H1 (cell line): ENCODE data around the gene GLTPD2. TPM values are rescaled to one million over a fixed set of nuclear protein-coding genes. Genes with fewer than 3 reads are reported as not detected.

Experiments used
- CTCF ChIA-PET: fragments of 300-600 bp; sonication (Branson Sonifier 250); formaldehyde crosslinking; loops from one replicate; lab custom pipeline; 2021; ENCODE audit not compliant: partially characterized antibody; lab: Charles Lee
- POLR2A ChIA-PET: fragments of 300-600 bp; sonication (Branson Sonifier 250); formaldehyde crosslinking; loops from one replicate; lab custom pipeline; 2021; ENCODE audit warnings: inconsistent platforms; ENCODE audit not compliant: partially characterized antibody; lab: Charles Lee
- DNase-seq, 2 experiments: peaks; one replicate each; pipeline versions ENCODE4 v3.0.0 to v3.0.0-alpha.2; 2010 to 2022; ENCODE audit warnings: low spot score in 2 of 2, low read depth in 1 of 2, mixed read lengths in 1 of 2
- FAIRE-seq: peaks from 2 replicates; lab custom pipeline; 2011; peaks lifted over from hg19 to GRCh38; lab: Jason Lieb, UNC
- H2AFZ ChIP-seq: 2 replicates; pipeline ENCODE4 v1.8.1; 2012; ENCODE audit warnings: low read length, inconsistent platforms
- H2AK5ac ChIP-seq: 2 replicates; pipeline ENCODE4 v1.6.1; 2013; ENCODE audit warnings: low read depth, low read length
- H2BK120ac ChIP-seq: replicated peaks from 2 replicates; pipeline ENCODE3; 2013; ENCODE audit warnings: low read depth, low read length, inconsistent platforms
- H2BK12ac ChIP-seq: 2 replicates; pipeline ENCODE4 v1.6.1; 2013; ENCODE audit warnings: low read depth, low read length
- H2BK15ac ChIP-seq: 2 replicates; pipeline ENCODE4 v1.6.1; 2013; ENCODE audit warnings: low read length
- H2BK20ac ChIP-seq: 2 replicates; pipeline ENCODE4 v1.6.1; 2013; ENCODE audit warnings: low read length
- H2BK5ac ChIP-seq: 2 replicates; pipeline ENCODE4 v1.6.1; 2013; ENCODE audit warnings: low read depth, low read length
- H3K14ac ChIP-seq: 2 replicates; pipeline ENCODE4 v1.6.1; 2013; ENCODE audit warnings: inconsistent platforms; ENCODE audit not compliant: insufficient read length
- H3K18ac ChIP-seq: 2 replicates; pipeline ENCODE4 v1.6.1; 2013; ENCODE audit warnings: low read length; ENCODE audit errors: extremely low read depth
- H3K23ac ChIP-seq: 2 replicates; pipeline ENCODE4 v1.6.1; 2013; ENCODE audit warnings: inconsistent platforms; ENCODE audit not compliant: insufficient read length
- H3K23me2 ChIP-seq: 2 replicates; pipeline ENCODE4 v1.6.1; 2013; ENCODE audit warnings: low read depth, low read length
- H3K27ac ChIP-seq: 2 replicates; pipeline ENCODE4 v1.6.1; 2011; ENCODE audit warnings: low read depth, low read length, inconsistent platforms
- H3K27me3 ChIP-seq, 4 experiments: replicated peaks in 1 of 4; 1 replicate in 1 of 4; 2 replicates in 3 of 4; pipeline versions ENCODE4 v1.6.1 to v1.8.1; 2011 to 2013; ENCODE audit warnings: low read length in 3 of 4, mild to moderate bottlenecking in 3 of 4, inconsistent platforms in 2 of 4, mixed read lengths in 2 of 4, moderate library complexity in 1 of 4; ENCODE audit not compliant: control insufficient read depth in 3 of 4, insufficient read depth in 3 of 4; ENCODE audit errors: extremely low read depth in 1 of 4
- H3K36me3 ChIP-seq, 4 experiments: 2 replicates each; pipeline versions ENCODE4 v1.6.1 to v1.8.1; 2011 to 2013; ENCODE audit warnings: mild to moderate bottlenecking in 4 of 4, low read length in 3 of 4, moderate library complexity in 2 of 4, control low read depth in 1 of 4, inconsistent platforms in 1 of 4; ENCODE audit not compliant: insufficient read depth in 4 of 4, control insufficient read depth in 2 of 4
- H3K4ac ChIP-seq: replicated peaks from 2 replicates; pipeline ENCODE3; 2013; ENCODE audit warnings: low read length, low read depth, mixed read lengths, inconsistent platforms; ENCODE audit not compliant: insufficient read length
- H3K4me1 ChIP-seq, 4 experiments: replicated peaks in 1 of 4; 1 replicate in 1 of 4; 2 replicates in 3 of 4; pipeline versions ENCODE4 v1.6.1 to v1.8.1; 2011 to 2013; ENCODE audit warnings: low read length in 3 of 4, inconsistent platforms in 2 of 4, mixed read lengths in 1 of 4; ENCODE audit not compliant: insufficient read depth in 4 of 4, control insufficient read depth in 3 of 4
- H3K4me2 ChIP-seq, 2 experiments: 2 replicates each; pipeline versions ENCODE4 v1.6.1 to v1.8.1; 2011 to 2013; ENCODE audit warnings: low read depth in 2 of 2, low read length in 2 of 2, control low read depth in 1 of 2, inconsistent platforms in 1 of 2, mild to moderate bottlenecking in 1 of 2; ENCODE audit not compliant: insufficient read depth in 1 of 2
- H3K4me3 ChIP-seq, 4 experiments: fragments of 200-600, 300-600 bp in 1 of 4; sonication (generic), shearing (Covaris generic), sonication (Bioruptor Twin) in 1 of 4; 2 replicates each; pipeline versions ENCODE4 v1.5.1 to v1.8.1; 2011 to 2016; ENCODE audit warnings: low read length in 4 of 4, low read depth in 3 of 4, control low read depth in 2 of 4, inconsistent platforms in 2 of 4, mild to moderate bottlenecking in 2 of 4, mixed read lengths in 1 of 4, moderate library complexity in 1 of 4; ENCODE audit not compliant: insufficient read depth in 2 of 4; ENCODE audit errors: extremely low read depth in 1 of 4
- H3K56ac ChIP-seq: replicated peaks from 2 replicates; pipeline ENCODE3; 2013; ENCODE audit warnings: low read depth, mild to moderate bottlenecking, mixed read lengths, low read length, inconsistent platforms; ENCODE audit not compliant: insufficient read length
- H3K79me1 ChIP-seq: 2 replicates; pipeline ENCODE4 v1.6.1; 2013; ENCODE audit warnings: low read depth, low read length, control low read depth
- H3K79me2 ChIP-seq, 2 experiments: 2 replicates each; pipeline versions ENCODE4 v1.6.1 to v1.8.1; 2012 to 2013; ENCODE audit warnings: low read length in 2 of 2, mild to moderate bottlenecking in 2 of 2, inconsistent platforms in 1 of 2; ENCODE audit not compliant: insufficient read depth in 2 of 2, control insufficient read depth in 1 of 2
- H3K9ac ChIP-seq, 4 experiments: replicated peaks in 1 of 4; 1 replicate in 1 of 4; 2 replicates in 3 of 4; pipeline versions ENCODE4 v1.6.1 to v1.8.1; 2011 to 2013; ENCODE audit warnings: low read depth in 3 of 4, low read length in 3 of 4, control low read depth in 2 of 4, mild to moderate bottlenecking in 2 of 4, moderate library complexity in 2 of 4, inconsistent platforms in 1 of 4; ENCODE audit errors: extremely low read depth in 1 of 4
- H3K9me3 ChIP-seq, 2 experiments: 2 replicates each; pipeline versions ENCODE4 v1.6.1 to v1.8.1; 2012 to 2013; ENCODE audit warnings: mild to moderate bottlenecking in 2 of 2, moderate library complexity in 2 of 2, control low read depth in 1 of 2, inconsistent platforms in 1 of 2, low read depth in 1 of 2, low read length in 1 of 2, mixed read lengths in 1 of 2; ENCODE audit not compliant: insufficient read depth in 2 of 2
- H4K20me1 ChIP-seq, 2 experiments: replicated peaks in 1 of 2; 2 replicates each; pipeline versions ENCODE3 to v1.8.1; 2011 to 2013; ENCODE audit warnings: inconsistent platforms in 2 of 2, low read length in 2 of 2, mild to moderate bottlenecking in 1 of 2; ENCODE audit not compliant: insufficient read depth in 2 of 2, control insufficient read depth in 1 of 2
- H4K5ac ChIP-seq: 2 replicates; pipeline ENCODE4 v1.6.1; 2013; ENCODE audit warnings: low read length, low read depth, mixed read lengths, inconsistent platforms; ENCODE audit not compliant: insufficient read length
- H4K8ac ChIP-seq: 2 replicates; pipeline ENCODE4 v1.8.0; 2013; ENCODE audit warnings: mild to moderate bottlenecking, moderate library complexity, low read length, inconsistent platforms; ENCODE audit not compliant: insufficient read depth; ENCODE audit errors: extremely low read depth
- H4K91ac ChIP-seq: replicated peaks from 2 replicates; pipeline ENCODE3; 2013; ENCODE audit warnings: low read length, mixed read lengths, inconsistent platforms; ENCODE audit not compliant: insufficient read length
- ATF3 ChIP-seq: IDR thresholded peaks from 2 replicates; pipeline ENCODE4 v1.6.1; 2011; ENCODE audit warnings: low read depth, mild to moderate bottlenecking, low read length; ENCODE audit not compliant: insufficient read depth
- CREB1 ChIP-seq: IDR thresholded peaks from 2 replicates; pipeline ENCODE4 v1.6.1; 2012; ENCODE audit warnings: inconsistent platforms
- GABPA ChIP-seq: IDR thresholded peaks from 2 replicates; pipeline ENCODE4 v1.6.1; 2011; ENCODE audit warnings: mild to moderate bottlenecking, low read length, moderate library complexity, borderline replicate concordance; ENCODE audit not compliant: insufficient read depth
- HDAC6 ChIP-seq: IDR thresholded peaks from one replicate; pipeline ENCODE4 v1.7.1; 2012; ENCODE audit warnings: low read depth, mild to moderate bottlenecking, inconsistent platforms, low read length, moderate library complexity
- KDM5A ChIP-seq: fragments of 200-600 bp; IDR thresholded peaks from 2 replicates; pipeline ENCODE4 v1.7.1; 2012; ENCODE audit warnings: mild to moderate bottlenecking, low read length, inconsistent platforms, mixed read lengths
- NRF1 ChIP-seq: IDR thresholded peaks from 2 replicates; pipeline ENCODE4 v1.6.1; 2011; ENCODE audit warnings: mild to moderate bottlenecking, low read depth, low read length, improper control_type of control experiment
- PHF8 ChIP-seq: fragments of 200-600 bp; sonication (generic); conservative IDR thresholded peaks from 2 replicates; pipeline ENCODE4 v1.7.1; 2012; ENCODE audit warnings: low read depth, mild to moderate bottlenecking, inconsistent platforms, low read length, moderate library complexity
- POLR2A ChIP-seq, 2 experiments: IDR thresholded peaks; 1 replicate in 1 of 2; 2 replicates in 1 of 2; pipeline ENCODE4 v1.6.1; 2011; ENCODE audit warnings: low read depth in 2 of 2, low read length in 2 of 2, mild to moderate bottlenecking in 2 of 2; ENCODE audit errors: control extremely low read depth in 1 of 2
- RBBP5 ChIP-seq: IDR thresholded peaks from 2 replicates; pipeline ENCODE4 v1.7.1; 2012; ENCODE audit warnings: low read depth, mild to moderate bottlenecking, inconsistent platforms, low read length, moderate library complexity, borderline replicate concordance
- RFX5 ChIP-seq: IDR thresholded peaks from 2 replicates; pipeline ENCODE4 v1.6.1; 2011; ENCODE audit warnings: low read depth, low read length, improper control_type of control experiment, borderline replicate concordance
- SAP30 ChIP-seq: fragments of 300-600 bp; sonication (generic); IDR thresholded peaks from 2 replicates; pipeline ENCODE4 v1.7.1; 2012; ENCODE audit warnings: low read length, moderate library complexity, mild to moderate bottlenecking, inconsistent platforms; ENCODE audit not compliant: insufficient read depth, insufficient replicate concordance
- TAF7 ChIP-seq: optimal IDR thresholded peaks from 2 replicates; pipeline ENCODE3; 2011; ENCODE audit warnings: low read depth, mild to moderate bottlenecking, inconsistent platforms, low read length, moderate library complexity, borderline replicate concordance
- YY1 ChIP-seq: IDR thresholded peaks from 2 replicates; pipeline ENCODE4 v1.6.1; 2011; ENCODE audit warnings: low read depth, mild to moderate bottlenecking, low read length
- WGBS, 2 experiments: shearing (Covaris generic) in 1 of 2; methylation state at CpG; one replicate each; pipeline versions ENCODE4 v1.1.6 to v1.1.7; 2013 to 2015; ENCODE audit warnings: low lambda C conversion rate in 2 of 2, mixed read lengths in 2 of 2, inconsistent platforms in 1 of 2, low coverage in 1 of 2, missing lambda C conversion rate in 1 of 2; ENCODE audit not compliant: insufficient replicate concordance in 2 of 2, insufficient coverage in 1 of 2, insufficient read length in 1 of 2; ENCODE audit errors: extremely low coverage in 1 of 2, missing lambda C conversion rate in 1 of 2; 5-methylcytosine and 5-hydroxymethylcytosine counted together
- polyA plus RNA-seq, 7 experiments: library from polyadenylated mRNA; depleted of rRNA in 3 of 7; stranded (reverse) in 5 of 7; unstranded in 2 of 7; fragments of >200 nt in 5 of 7; fragments of 200-250 nt in 2 of 7; gene quantifications; 1 replicate in 5 of 7; 2 replicates in 1 of 7; 4 replicates in 1 of 7; pipeline versions ENCODE4 v1.2.1 to v1.2.3, GENCODE V29; 2011 to 2013; ENCODE audit warnings: missing spikeins in 2 of 7, mixed read lengths in 2 of 7
- total RNA-seq: library from RNA; stranded (reverse); fragmentation: NEBNext Ultra II Directional; extraction: Animal tissue kit (Norgen Biotek cat#: 25700); gene quantifications from 2 replicates; pipeline ENCODE4 v1.2.1, GENCODE V29; 2021

The GLTPD2 gene
- total and polyA plus RNA-seq, 2 of the 8 experiments (the other 6 are each of a cell fraction or from before 2014, with no cell fraction given) = not detected

- WGBS, 2 experiments = 4% methylated on average over 7 of the region's 7 CpGs; no CpG with 5 or more reads in 1 of the 2 experiments
- peak overlapping the region; percentile 67 to 69 for H3K4me2 ChIP-seq
- peaks cover 7% of the 10 kb centered on the region for H3K79me1 ChIP-seq
- no peak overlapping the region for H4K91ac ChIP-seq
- H3K23me2 ChIP-seq = peaks cover 6% of the 10 kb centered on the region; the same call in 1 of the 2 replicates
- H2BK15ac ChIP-seq = peak overlapping the region; percentile 100
- ChIA-PET CTCF (interaction anchor here (0.8 to 2.5 kb wide), 5 partner anchors 52 to 87 kb away, joined by 3 to 11 read pairs (median 4); no protein-coding TSS in a partner anchor), POLR2A (interaction anchor here (1.0 to 3.2 kb wide), 5 partner anchors 10 to 103 kb away, joined by 3 to 25 read pairs (median 3); partner anchors contain the start of genes C17orf107 and PLD2)
- H3K4ac ChIP-seq = no peak overlapping the region
- H4K20me1 ChIP-seq = peaks cover 0 to 4% of the 10 kb centered on the region in 2 experiments
- peak overlapping the region; percentile 100 for H2BK12ac ChIP-seq
- H2AFZ ChIP-seq = peak overlapping the region; percentile 47; the same call in 1 of the 2 replicates
- peak overlapping the region; percentile 66 for H3K14ac ChIP-seq
- H2AK5ac ChIP-seq = peak overlapping the region; percentile 89
- peak overlapping the region in 3 of 4 experiments; percentile 83 to 98 (median 88); a peak in 6 of 7 replicates for H3K9ac ChIP-seq
- peak overlapping the region; percentile 98 for H4K8ac ChIP-seq
- peak overlapping the region; percentile 70 for H3K27ac ChIP-seq
- 0 out of 2 replicates have a peak overlapping the region, but pooled peaks have one; percentile 94 for H3K18ac ChIP-seq
- no peaks in the 10 kb centered on the region for H3K9me3 ChIP-seq
- H3K23ac ChIP-seq = no peak overlapping the region
- DNase-seq (peak in 1 of 2 experiments; percentile 63), FAIRE-seq (peak; percentile 42)
- H3K27me3 ChIP-seq = no peaks in the 10 kb centered on the region; a peak in 1 of 7 replicates
- H4K5ac ChIP-seq = no peak overlapping the region
- no peak overlapping the region for H2BK120ac ChIP-seq
- H2BK5ac ChIP-seq = peak overlapping the region; percentile 99
- no peak overlapping the region for H2BK20ac ChIP-seq
- H3K79me2 ChIP-seq = peaks cover 0 to 19% of the 10 kb centered on the region in 2 experiments; a peak in 2 of 4 replicates
- peak overlapping the region; percentile 85 for H3K56ac ChIP-seq
- no peaks in the 10 kb centered on the region; a peak in 1 of 7 replicates for H3K4me1 ChIP-seq
- peaks cover 0 to 20% (median 12%) of the 10 kb centered on the region in 4 experiments; a peak in 7 of 8 replicates for H3K36me3 ChIP-seq
- H3K4me3 ChIP-seq = peak overlapping the region; percentile 96 to 100 (median 98)
- TF ChIP-seq HDAC6 = no peak
- TF ChIP-seq KDM5A = no peak
- TF ChIP-seq PHF8 = no peak
- no peak for TF ChIP-seq TAF7
- peak; percentile 63; the same call in 1 of the 2 replicates for TF ChIP-seq YY1
- peak; percentile 72 for TF ChIP-seq SAP30
- TF ChIP-seq GABPA = no peak
- no peak for TF ChIP-seq RBBP5
- no peak for TF ChIP-seq RFX5
- no peak for TF ChIP-seq CREB1
- TF ChIP-seq NRF1 = no peak
- peak in 1 of 2 experiments; percentile 6; a peak in 1 of 3 replicates for TF ChIP-seq POLR2A (IDR thresholded peaks at IDR 0.05; ENCODE audit: control extremely low read depth in 1 of 2, low read depth in 2 of 2, low read length in 2 of 2)
- no peak for TF ChIP-seq ATF3
Measured at GRCh38 chr17:4796552-4796920, 7.8 kb downstream of the GLTPD2 start.
